H9 (cell line): Measurements from ENCODE around the gene SLC35F3. TPM values are rescaled to one million over a fixed set of nuclear protein-coding genes. Genes with fewer than 3 reads are reported as not detected.

Experiments
- DNase-seq: peaks from one replicate; pipeline ENCODE4 v3.0.0-alpha.2; 2017
- H2AFZ ChIP-seq: one replicate; pipeline ENCODE4 v1.6.1; 2013; ENCODE audit warnings: mild to moderate bottlenecking, low read length, control low read depth, moderate library complexity
- H2AK5ac ChIP-seq: 2 replicates; pipeline ENCODE4 v1.6.1; 2013; ENCODE audit warnings: low read length, control low read depth, mixed read lengths; ENCODE audit not compliant: insufficient read length
- H2BK120ac ChIP-seq: one replicate; pipeline ENCODE4 v1.6.1; 2013; ENCODE audit warnings: low read depth, mild to moderate bottlenecking, low read length, control low read depth, inconsistent platforms; ENCODE audit not compliant: poor library complexity, severe bottlenecking
- H2BK12ac ChIP-seq: 2 replicates; pipeline ENCODE4 v1.6.1; 2013; ENCODE audit warnings: low read length, control low read depth, mixed read lengths, low read depth; ENCODE audit not compliant: insufficient read length
- H2BK15ac ChIP-seq: 2 replicates; pipeline ENCODE4 v1.6.1; 2013; ENCODE audit warnings: low read depth, low read length, control low read depth
- H2BK20ac ChIP-seq: one replicate; pipeline ENCODE4 v1.6.1; 2013; ENCODE audit warnings: low read depth, mild to moderate bottlenecking, low read length, control low read depth, inconsistent platforms; ENCODE audit not compliant: poor library complexity, severe bottlenecking
- H2BK5ac ChIP-seq: 2 replicates; pipeline ENCODE4 v1.6.1; 2013; ENCODE audit warnings: low read length, control low read depth, mixed read lengths; ENCODE audit not compliant: insufficient read length
- H3K14ac ChIP-seq: 2 replicates; pipeline ENCODE4 v1.6.1; 2013; ENCODE audit warnings: low read length, control low read depth; ENCODE audit not compliant: insufficient read depth
- H3K18ac ChIP-seq: 2 replicates; pipeline ENCODE4 v1.6.1; 2013; ENCODE audit warnings: low read depth, mild to moderate bottlenecking, mixed read lengths, low read length, control low read depth; ENCODE audit not compliant: insufficient read length
- H3K23ac ChIP-seq: 2 replicates; pipeline ENCODE4 v1.6.1; 2013; ENCODE audit warnings: low read length, control low read depth, mixed read lengths, low read depth; ENCODE audit not compliant: insufficient read length
- H3K23me2 ChIP-seq: 2 replicates; pipeline ENCODE4 v1.6.1; 2013; ENCODE audit warnings: low read depth, mild to moderate bottlenecking, mixed read lengths, low read length, control low read depth; ENCODE audit not compliant: insufficient read length, poor library complexity, severe bottlenecking
- H3K27ac ChIP-seq: 2 replicates; pipeline ENCODE4 v1.5.1; 2013; ENCODE audit warnings: low read length, control low read depth, mixed read lengths, low read depth; ENCODE audit not compliant: insufficient read length
- H3K27me3 ChIP-seq: 2 replicates; pipeline ENCODE4 v1.6.1; 2013; ENCODE audit warnings: low read length, control low read depth, inconsistent platforms; ENCODE audit not compliant: insufficient read depth
- H3K4ac ChIP-seq: 2 replicates; pipeline ENCODE4 v1.6.1; 2013; ENCODE audit warnings: low read depth, mild to moderate bottlenecking, control low read depth, inconsistent platforms, low read length, moderate library complexity
- H3K4me1 ChIP-seq: 2 replicates; pipeline ENCODE4 v1.6.1; 2013; ENCODE audit warnings: low read length, control low read depth, inconsistent platforms; ENCODE audit not compliant: insufficient read depth
- H3K4me2 ChIP-seq: 2 replicates; pipeline ENCODE4 v1.6.1; 2013; ENCODE audit warnings: low read length, control low read depth, mixed read lengths; ENCODE audit not compliant: insufficient read length, insufficient read depth
- H3K56ac ChIP-seq: 2 replicates; pipeline ENCODE4 v1.6.1; 2013; ENCODE audit warnings: low read depth, mild to moderate bottlenecking, mixed read lengths, low read length, control low read depth; ENCODE audit not compliant: insufficient read length
- H3K79me1 ChIP-seq: 2 replicates; pipeline ENCODE4 v1.6.1; 2013; ENCODE audit warnings: low read depth, mild to moderate bottlenecking, moderate library complexity, low read length, control low read depth, inconsistent platforms; ENCODE audit not compliant: insufficient read depth, poor library complexity, severe bottlenecking
- H3K79me2 ChIP-seq: 2 replicates; pipeline ENCODE4 v1.6.1; 2013; ENCODE audit warnings: low read length, control low read depth, inconsistent platforms; ENCODE audit not compliant: insufficient read depth
- H3K9ac ChIP-seq: 2 replicates; pipeline ENCODE4 v1.6.1; 2013; ENCODE audit warnings: low read length, control low read depth, mixed read lengths; ENCODE audit not compliant: insufficient read length; ENCODE audit errors: extremely low read depth
- H3K9me3 ChIP-seq: one replicate; pipeline ENCODE4 v1.6.1; 2013; ENCODE audit warnings: low read depth, low read length, inconsistent platforms; ENCODE audit not compliant: control insufficient read depth
- H3T11ph ChIP-seq: one replicate; pipeline ENCODE4 v1.6.1; 2013; ENCODE audit warnings: mild to moderate bottlenecking, low read length, control low read depth, inconsistent platforms
- H4K20me1 ChIP-seq: one replicate; pipeline ENCODE4 v1.6.1; 2013; ENCODE audit not compliant: control insufficient read depth, insufficient read length, insufficient read depth
- H4K5ac ChIP-seq: 2 replicates; pipeline ENCODE4 v1.6.1; 2013; ENCODE audit warnings: low read depth, mild to moderate bottlenecking, mixed read lengths, low read length, control low read depth; ENCODE audit not compliant: insufficient read length
- H4K8ac ChIP-seq: replicated peaks from 2 replicates; pipeline ENCODE4 v1.6.1; 2013; ENCODE audit warnings: low read length, control low read depth, mixed read lengths, low read depth; ENCODE audit not compliant: insufficient read length
- H4K91ac ChIP-seq: 2 replicates; pipeline ENCODE4 v1.6.1; 2013; ENCODE audit warnings: low read depth, mild to moderate bottlenecking, moderate library complexity, mixed read lengths, low read length, control low read depth; ENCODE audit not compliant: insufficient read length
- H3K27ac Mint-ChIP-seq, 3 experiments: 2 replicates in 2 of 3; 3 replicates in 1 of 3; pipeline ENCODE4 v1.8.0; 2020 to 2021; ENCODE audit warnings: mixed read lengths in 3 of 3, mild to moderate bottlenecking in 1 of 3, moderate library complexity in 1 of 3
- H3K27me3 Mint-ChIP-seq: 2 replicates; pipeline ENCODE4 v1.8.0; 2021; ENCODE audit warnings: low read depth, mild to moderate bottlenecking, moderate library complexity, mixed read lengths
- H3K36me3 Mint-ChIP-seq, 3 experiments: 2 replicates in 2 of 3; 3 replicates in 1 of 3; pipeline ENCODE4 v1.8.0; 2020 to 2021; ENCODE audit warnings: low read depth in 3 of 3, mixed read lengths in 3 of 3; ENCODE audit not compliant: insufficient read depth in 1 of 3
- H3K4me1 Mint-ChIP-seq, 2 experiments: 2 replicates each; pipeline ENCODE4 v1.8.0; 2020; ENCODE audit warnings: mixed read lengths in 2 of 2
- H3K4me3 Mint-ChIP-seq, 2 experiments: 2 replicates in 1 of 2; 3 replicates in 1 of 2; pipeline ENCODE4 v1.8.0; 2020 to 2021; ENCODE audit warnings: mild to moderate bottlenecking in 2 of 2, mixed read lengths in 2 of 2, moderate library complexity in 1 of 2
- H3K9me3 Mint-ChIP-seq, 2 experiments: 2 replicates in 1 of 2; 3 replicates in 1 of 2; pipeline ENCODE4 v1.8.0; 2020; ENCODE audit warnings: mild to moderate bottlenecking in 2 of 2, mixed read lengths in 2 of 2, moderate library complexity in 1 of 2
- WGBS: extraction: QIAGEN DNeasy Blood & Tissue Kit; methylation state at CpG from one replicate; pipeline ENCODE4 v1.1.7; 2013; ENCODE audit warnings: missing lambda C conversion rate, low lambda C conversion rate, mixed read lengths; ENCODE audit not compliant: insufficient read length; ENCODE audit errors: extremely low coverage; 5-methylcytosine and 5-hydroxymethylcytosine counted together
- total RNA-seq: library from RNA; stranded (reverse); gene quantifications from 2 replicates; pipeline ENCODE4 v1.2.1, GENCODE V29; 2021
- TF ChIP-seq, protein P1 (sequence below): fragments of 200-600 bp; sonication (generic); conservative IDR thresholded peaks from 3 replicates; pipeline ENCODE4 v1.8.0; 2021; ENCODE audit warnings: antibody characterized with exemption, mild to moderate bottlenecking

SLC35F3 gene
- total RNA-seq, 1 experiment from 2014 or later = 0.81 TPM

DNA sequence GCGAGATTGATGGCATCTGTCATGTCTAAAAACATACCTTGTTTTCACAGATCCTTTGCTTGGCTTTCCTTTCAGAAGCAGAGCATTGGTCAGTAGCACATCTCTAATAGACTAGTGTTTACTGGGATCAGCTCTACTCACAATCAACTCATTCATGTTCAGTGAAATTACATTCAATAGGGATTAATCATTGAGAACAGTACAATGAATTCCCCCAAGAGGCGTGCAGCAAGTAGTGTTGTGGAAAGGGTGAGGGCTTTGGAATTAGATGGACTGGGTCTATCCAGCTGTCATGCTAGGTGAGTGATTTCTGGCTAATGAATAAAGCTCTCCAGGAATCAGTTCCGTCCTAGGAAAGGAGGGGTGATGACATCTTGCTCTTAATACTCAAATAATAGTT lies 313.6 kb downstream of the SLC35F3 start:
- Histone ChIP-seq H3K56ac (no peak overlapping the region), H3K4me1 (no peaks in the 10 kb centered on the region), H3K27me3 (no peaks in the 10 kb centered on the region), H2BK15ac (no peak overlapping the region), H3K18ac (no peak overlapping the region), H2BK120ac (no peak overlapping the region), H2AK5ac (no peak overlapping the region), H2BK20ac (no peak overlapping the region), H3K4ac (no peak overlapping the region), H4K5ac (no peak overlapping the region), H3K4me2 (no peak overlapping the region), H4K8ac (no peak overlapping the region), H4K91ac (no peak overlapping the region), H3K23me2 (peaks cover 12% of the 10 kb centered on the region), H4K20me1 (no peaks in the 10 kb centered on the region), H2BK5ac (no peak overlapping the region), H2BK12ac (no peak overlapping the region), H3K23ac (no peak overlapping the region), H3K9ac (no peak overlapping the region), H3K79me2 (no peaks in the 10 kb centered on the region), H3K79me1 (no peaks in the 10 kb centered on the region), H2AFZ (no peak overlapping the region), H3K27ac (no peak overlapping the region), H3T11ph (no peak overlapping the region), H3K9me3 (no peaks in the 10 kb centered on the region), H3K14ac (no peak overlapping the region)
- no peak for DNase-seq
- no peak overlapping the region; a peak in 1 of 5 replicates for H3K4me3 Mint-ChIP-seq
- H3K9me3 Mint-ChIP-seq = no peaks in the 10 kb centered on the region
- WGBS = no CpG with 5 or more reads among the region's 3 CpGs
- H3K27me3 Mint-ChIP-seq = peaks cover 15% of the 10 kb centered on the region
- peaks cover 5 to 10% of the 10 kb centered on the region in 2 experiments for H3K4me1 Mint-ChIP-seq
- TF ChIP-seq, protein P1, sequence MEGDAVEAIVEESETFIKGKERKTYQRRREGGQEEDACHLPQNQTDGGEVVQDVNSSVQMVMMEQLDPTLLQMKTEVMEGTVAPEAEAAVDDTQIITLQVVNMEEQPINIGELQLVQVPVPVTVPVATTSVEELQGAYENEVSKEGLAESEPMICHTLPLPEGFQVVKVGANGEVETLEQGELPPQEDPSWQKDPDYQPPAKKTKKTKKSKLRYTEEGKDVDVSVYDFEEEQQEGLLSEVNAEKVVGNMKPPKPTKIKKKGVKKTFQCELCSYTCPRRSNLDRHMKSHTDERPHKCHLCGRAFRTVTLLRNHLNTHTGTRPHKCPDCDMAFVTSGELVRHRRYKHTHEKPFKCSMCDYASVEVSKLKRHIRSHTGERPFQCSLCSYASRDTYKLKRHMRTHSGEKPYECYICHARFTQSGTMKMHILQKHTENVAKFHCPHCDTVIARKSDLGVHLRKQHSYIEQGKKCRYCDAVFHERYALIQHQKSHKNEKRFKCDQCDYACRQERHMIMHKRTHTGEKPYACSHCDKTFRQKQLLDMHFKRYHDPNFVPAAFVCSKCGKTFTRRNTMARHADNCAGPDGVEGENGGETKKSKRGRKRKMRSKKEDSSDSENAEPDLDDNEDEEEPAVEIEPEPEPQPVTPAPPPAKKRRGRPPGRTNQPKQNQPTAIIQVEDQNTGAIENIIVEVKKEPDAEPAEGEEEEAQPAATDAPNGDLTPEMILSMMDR = no peak
- H3K27ac Mint-ChIP-seq = no peak overlapping the region
- H3K36me3 Mint-ChIP-seq = no peaks in the 10 kb centered on the region
